Erythroblast (primary cell): Measurements from ENCODE around the gene ZC3H12D.

Source experiments
- GATA1 ChIP-seq: IDR thresholded peaks from 2 replicates; pipeline ENCODE4 v1.6.1; 2011; ENCODE audit warnings: low read depth, mild to moderate bottlenecking, control low read depth, low read length, moderate library complexity
- POLR2A ChIP-seq: IDR thresholded peaks from 2 replicates; pipeline ENCODE4 v1.6.1; 2011; ENCODE audit warnings: mild to moderate bottlenecking, low read length

DNA sequence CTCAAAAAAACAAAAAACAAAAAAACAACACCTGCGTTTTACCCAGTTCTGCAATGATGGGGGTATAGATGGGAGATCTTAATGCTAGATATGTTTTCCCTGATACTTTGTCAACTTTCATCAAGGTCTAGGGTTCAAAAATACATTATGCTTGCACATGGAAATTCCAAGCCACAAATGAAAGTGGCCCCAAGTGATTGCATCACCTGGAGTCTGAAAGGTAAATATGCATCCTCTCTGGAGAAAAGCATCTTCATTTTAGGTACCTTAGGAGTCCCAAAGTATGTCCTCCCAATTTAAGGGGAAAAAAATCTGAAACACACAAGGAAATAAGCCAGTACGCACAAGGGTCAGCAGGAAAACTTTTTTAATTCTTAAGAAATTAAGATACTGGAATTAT is 12.6 kb upstream of the ZC3H12D start:
- TF ChIP-seq POLR2A (no peak), GATA1 (no peak)
